GM08714 (cell line): Measurements from ENCODE around the gene BRME1.
"Not testable (repeated sequence)": the region's sequence is repeated elsewhere in the genome, so short reads cannot be mapped to it uniquely, and the experiment has no call there.

Experiments used
- H3K4me3 ChIP-seq: fragments of 200-500 bp; sonication (Bioruptor generic); 2 replicates; pipeline ENCODE4 v1.5.1; 2014; ENCODE audit warnings: mild to moderate bottlenecking, low read length, inconsistent platforms
- ZNF274 ChIP-seq: IDR thresholded peaks from 2 replicates; pipeline ENCODE4 v1.6.1; 2012; ENCODE audit warnings: mild to moderate bottlenecking, low read depth, low read length

The BRME1 gene

GRCh38 chr19:13932911-13933393, 27.0 kb upstream of the BRME1 start:
- no peak for TF ChIP-seq ZNF274
- no peak overlapping the region for H3K4me3 ChIP-seq

- no peak overlapping the region for H3K4me3 ChIP-seq
- no peak for TF ChIP-seq ZNF274
These were observed 26.3 kb upstream of the BRME1 start for GRCh38 chr19:13932149-13932637.

GRCh38 chr19:13931391-13932148, 25.7 kb upstream of the BRME1 start:
- no peak overlapping the region for H3K4me3 ChIP-seq
- no peak for TF ChIP-seq ZNF274

- H3K4me3 ChIP-seq, result no peak overlapping the region
These were observed 24.5 kb upstream of the BRME1 start for GRCh38 chr19:13930402-13930801.

GRCh38 chr19:13929956-13930355, 24.0 kb upstream of the BRME1 start:
- no peak for TF ChIP-seq ZNF274
- H3K4me3 ChIP-seq, result no peak overlapping the region

More at GRCh38 chr19:13930402-13930801, 24.5 kb upstream of the BRME1 start:
- TF ChIP-seq ZNF274, result no peak

GRCh38 chr19:13929340-13929739, 23.4 kb upstream of the BRME1 start:
- no peak overlapping the region for H3K4me3 ChIP-seq
- no peak for TF ChIP-seq ZNF274

GRCh38 chr19:13926715-13927114, 20.8 kb upstream of the BRME1 start:
- no peak overlapping the region for H3K4me3 ChIP-seq
- TF ChIP-seq ZNF274, result no peak

- TF ChIP-seq ZNF274, result no peak
- H3K4me3 ChIP-seq, result no peak overlapping the region
These were observed 20.1 kb upstream of the BRME1 start for GRCh38 chr19:13926010-13926409.

- TF ChIP-seq ZNF274, result no peak
- H3K4me3 ChIP-seq, result no peak overlapping the region
These were observed 17.5 kb upstream of the BRME1 start for GRCh38 chr19:13923194-13923987.

- not testable (repeated sequence) for H3K4me3 ChIP-seq
These were observed 16.2 kb upstream of the BRME1 start for GRCh38 chr19:13922118-13922517.

- H3K4me3 ChIP-seq, result no peak overlapping the region
- no peak for TF ChIP-seq ZNF274
These were observed 15.2 kb upstream of the BRME1 start for GRCh38 chr19:13920940-13921747.

- no peak for TF ChIP-seq ZNF274
- H3K4me3 ChIP-seq, result no peak overlapping the region
These were observed 14.6 kb upstream of the BRME1 start for GRCh38 chr19:13920524-13920923.

GRCh38 chr19:13918726-13919411, 13.0 kb upstream of the BRME1 start:
- H3K4me3 ChIP-seq, result no peak overlapping the region
- TF ChIP-seq ZNF274, result no peak
